GM19240 (cell line): ENCODE measurements around the gene BRD1.

Experiments used
- DNase-seq: peaks from one replicate; pipeline ENCODE4 v3.0.0; 2011; ENCODE audit warnings: low spot score; ENCODE audit not compliant: insufficient read length

BRD1 gene

DNA sequence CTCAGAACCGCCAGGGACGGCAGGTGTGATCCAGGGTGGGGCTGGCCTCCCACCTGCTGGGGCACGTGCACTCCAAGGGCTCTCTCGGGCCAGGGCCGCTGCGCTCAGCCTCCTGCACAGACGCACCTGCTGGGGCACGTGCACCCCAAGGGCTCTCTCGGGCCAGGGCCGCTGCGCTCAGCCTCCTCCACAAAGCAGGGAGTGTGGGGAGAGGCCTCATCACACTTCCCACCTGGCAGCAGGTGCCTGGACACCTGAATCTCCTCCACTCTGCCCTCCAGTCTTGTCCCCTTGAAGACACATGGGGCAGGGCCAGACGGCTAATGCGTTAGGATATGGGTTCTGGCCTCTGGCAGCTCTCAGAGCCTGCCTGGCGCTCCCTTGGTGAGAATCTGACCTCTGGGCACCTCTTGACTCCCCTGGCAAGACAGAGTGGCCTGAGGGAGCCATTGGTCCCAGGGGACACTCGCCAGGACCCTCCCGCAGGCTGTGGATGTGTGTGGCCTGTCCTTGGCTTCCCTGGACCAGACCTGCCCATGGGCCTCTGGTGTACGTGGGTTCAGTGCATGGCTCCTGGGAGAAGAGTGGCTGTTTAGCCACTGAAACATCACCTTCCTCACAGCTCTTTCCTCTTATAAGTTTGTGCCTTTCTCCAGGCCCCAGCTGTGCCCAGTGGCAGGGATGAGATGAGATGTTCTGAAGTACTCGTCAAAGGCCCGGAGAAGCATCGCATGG is 73.5 kb downstream of the BRD1 start:
- DNase-seq = no peak

DNA sequence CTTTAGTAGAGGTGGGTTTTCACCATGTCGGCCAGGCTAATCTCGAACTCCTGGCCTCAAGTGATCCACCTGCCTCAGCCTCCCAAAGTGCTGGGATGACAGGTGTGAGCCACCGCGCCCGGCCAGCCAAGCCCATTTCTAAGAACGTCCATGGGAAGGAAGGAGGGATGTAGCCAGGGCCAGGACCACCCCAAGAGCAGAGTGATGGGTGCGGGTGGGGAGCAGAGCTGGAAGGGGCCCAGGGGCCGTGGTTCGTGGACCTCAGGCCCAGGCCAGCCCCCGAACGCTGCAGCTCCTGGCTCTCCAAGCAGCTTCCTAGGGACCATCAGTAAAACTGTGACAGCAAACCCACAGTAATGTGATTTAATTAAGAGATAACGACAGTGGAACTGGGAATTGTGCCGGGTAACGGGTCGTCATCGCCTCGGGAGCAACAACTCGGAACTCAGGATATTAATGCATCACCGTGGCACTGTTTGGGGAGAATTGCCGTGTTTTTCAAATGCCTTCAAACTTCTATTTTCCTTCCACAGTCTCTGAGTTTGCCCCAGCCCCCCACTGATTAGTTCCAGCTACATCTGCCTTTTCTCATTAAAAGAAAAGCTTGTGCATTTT is 74.3 kb downstream of the BRD1 start:
- DNase-seq = no peak

DNA sequence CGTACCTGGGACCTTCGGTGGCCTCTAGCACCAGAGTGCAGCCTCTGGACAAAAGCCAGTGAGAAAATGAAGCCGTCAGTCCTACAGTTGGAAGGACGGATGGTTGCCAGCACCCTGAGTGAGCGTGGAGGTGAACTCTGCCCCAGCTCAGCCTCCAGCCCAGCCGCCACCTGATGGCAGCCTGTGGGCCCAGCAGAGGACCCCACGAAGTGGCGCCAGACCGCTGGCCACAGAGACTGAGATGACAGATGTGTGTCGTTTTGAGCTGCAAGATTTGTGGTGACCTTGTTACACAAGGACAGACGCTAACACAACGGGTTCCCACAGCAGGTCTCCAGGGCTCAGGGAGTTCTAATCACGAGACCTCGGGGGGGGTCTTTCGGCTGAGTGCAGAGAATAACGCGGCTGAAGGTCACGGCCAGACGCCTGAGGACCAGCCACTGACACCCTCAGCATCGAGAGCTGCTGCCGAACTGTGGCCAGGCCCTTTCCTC is 75.0 kb downstream of the BRD1 start:
- DNase-seq = no peak

DNA sequence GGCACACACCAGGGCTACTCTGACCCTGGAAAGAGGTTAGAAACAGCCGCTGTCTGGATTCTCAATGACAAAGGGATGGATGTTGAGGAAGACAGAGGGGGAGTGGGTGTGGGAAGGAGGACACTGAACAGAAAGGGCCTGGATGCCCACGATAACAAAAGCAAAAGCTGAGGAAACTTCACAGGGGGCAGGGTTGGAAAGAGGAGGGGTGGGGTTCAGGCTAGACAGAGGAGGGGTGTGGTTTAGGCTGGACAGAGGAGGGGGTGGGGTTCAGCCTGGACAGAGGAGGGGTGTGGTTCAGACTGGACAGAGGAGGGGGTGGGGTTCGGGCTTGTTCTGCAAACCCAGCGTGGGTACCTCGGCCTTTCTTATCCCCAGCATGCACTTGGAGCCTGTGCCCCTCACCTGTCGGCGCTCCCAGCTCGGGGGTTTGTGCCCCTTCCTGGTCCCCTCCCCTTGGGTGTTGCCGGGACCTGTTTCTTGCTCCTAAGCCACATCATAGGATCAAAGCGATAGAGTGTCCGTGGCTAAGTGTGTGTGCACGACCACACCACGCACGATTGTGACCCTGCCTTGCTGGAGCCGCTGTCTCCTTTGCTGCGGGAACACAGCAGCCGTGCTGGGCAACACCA is 75.6 kb downstream of the BRD1 start:
- no peak for DNase-seq

DNA sequence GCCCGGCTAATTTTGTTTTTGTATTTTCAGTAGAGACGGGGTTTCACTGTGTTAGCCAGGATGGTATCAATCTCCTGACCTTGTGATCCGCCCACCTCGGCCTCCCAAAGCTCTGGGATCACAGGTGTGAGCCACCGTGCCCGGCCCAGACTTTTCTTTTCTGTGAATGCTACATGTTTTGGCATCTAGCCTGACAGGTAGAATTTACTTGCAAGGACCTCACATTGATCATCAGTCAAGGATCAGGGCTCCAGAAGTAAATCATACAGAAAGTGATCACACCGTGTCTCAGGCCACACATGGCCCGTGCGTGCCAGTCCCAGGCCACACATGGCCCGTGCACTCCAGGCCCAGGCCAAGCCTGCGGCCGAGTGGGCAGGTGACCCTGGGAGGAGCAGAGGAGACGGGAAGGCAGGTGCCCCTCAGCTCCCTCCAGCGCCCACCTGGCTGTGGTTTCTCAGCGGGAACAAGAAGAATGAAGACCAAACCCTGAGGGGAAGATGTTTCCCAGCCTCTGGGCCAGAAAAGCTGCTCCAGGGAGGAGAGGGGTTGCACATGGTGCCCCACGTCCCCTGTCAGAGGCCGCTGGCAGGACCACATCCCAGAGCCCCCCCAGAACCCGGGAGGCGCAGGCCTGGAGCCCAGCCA is 76.2 kb downstream of the BRD1 start:
- no peak for DNase-seq

DNA sequence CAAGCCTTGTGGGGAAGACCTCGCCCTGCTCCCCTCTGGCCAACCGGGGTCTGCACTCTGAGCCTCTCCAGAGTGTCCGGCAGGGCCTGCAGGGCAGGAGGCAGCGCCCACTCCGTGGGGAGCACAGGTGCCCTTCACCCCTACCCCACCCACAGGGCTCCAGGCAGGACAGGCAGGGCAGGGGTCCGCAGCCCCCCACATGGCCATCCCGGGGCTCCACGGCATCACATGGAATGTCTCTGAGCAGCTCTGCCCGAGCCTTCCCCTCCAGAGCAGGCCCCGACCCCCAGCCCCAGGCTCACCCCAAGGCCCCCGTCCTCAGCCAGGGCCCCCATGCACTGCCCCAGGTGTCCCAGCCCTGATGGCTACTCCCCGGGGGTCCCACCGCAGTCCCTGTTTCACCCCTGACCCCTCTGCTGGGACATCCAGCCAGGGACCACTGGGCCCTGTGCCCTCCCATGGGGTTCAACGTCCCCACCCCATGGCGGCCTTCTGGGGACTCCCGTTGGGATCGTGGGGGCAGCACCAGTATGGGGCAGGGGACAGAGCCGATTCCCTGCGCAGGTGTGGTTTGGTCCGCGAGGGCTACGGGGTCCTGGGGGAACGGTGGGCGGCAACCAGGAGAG is 77.7 kb downstream of the BRD1 start:
- DNase-seq = no peak

DNA sequence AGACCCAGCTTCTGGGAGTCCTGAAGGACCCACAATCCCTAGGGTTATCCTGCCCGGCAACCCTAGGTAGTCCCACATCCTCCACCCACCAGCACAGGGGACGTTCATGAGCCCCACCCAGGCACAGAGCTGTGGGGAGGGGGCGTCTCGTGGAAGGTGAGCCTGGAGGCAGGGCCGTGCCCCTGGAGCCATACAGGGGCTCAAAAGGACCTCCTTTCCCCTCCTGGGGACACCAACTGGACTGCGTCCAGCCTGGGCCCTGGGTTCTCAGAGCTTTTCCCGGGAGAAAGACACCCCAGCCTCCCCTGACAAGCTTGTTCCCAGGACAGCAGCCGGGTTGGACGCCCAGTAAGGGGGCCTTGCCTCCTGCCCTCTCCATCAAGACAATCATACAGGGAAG is 78.4 kb downstream of the BRD1 start:
- DNase-seq = no peak

DNA sequence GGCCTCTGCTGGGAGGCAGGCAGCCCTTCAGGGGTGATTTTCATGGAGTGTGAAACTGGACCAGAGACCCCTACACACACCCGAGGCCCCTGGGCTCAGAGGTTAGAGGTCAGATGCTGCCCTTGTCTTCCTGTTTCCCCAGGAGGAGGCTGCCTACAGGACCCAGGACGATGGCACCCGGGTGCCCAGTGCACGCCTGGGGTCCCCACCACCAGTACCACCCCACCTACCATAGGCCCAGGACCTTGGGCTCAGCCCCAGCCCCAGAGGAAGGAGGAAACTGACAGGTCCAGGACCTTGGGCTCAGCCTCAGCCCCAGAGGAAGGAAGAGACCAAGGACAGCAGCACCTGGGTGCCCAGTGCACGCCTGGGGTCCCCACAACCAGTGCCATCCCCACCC is 79.2 kb downstream of the BRD1 start:
- DNase-seq = no peak

DNA sequence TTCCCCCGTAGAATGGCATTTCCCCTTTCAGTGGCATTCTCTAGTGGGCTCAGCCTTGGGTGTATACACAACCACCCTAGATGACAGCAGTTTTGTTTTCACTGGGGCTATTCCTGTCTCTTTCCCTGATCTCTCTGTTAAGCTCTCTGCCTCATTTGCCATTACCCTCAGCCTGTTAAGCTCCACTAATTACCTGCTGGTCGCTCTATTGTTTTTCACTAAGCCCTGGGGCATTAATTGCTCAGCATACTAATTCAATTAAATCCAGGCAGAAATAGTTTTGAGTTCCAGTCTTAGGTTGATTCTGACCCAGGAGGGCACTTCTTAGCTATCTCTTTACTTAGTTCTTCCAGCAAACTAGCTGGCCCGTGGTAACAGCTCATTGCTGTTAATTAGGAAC is 80.0 kb downstream of the BRD1 start:
- no peak for DNase-seq

DNA sequence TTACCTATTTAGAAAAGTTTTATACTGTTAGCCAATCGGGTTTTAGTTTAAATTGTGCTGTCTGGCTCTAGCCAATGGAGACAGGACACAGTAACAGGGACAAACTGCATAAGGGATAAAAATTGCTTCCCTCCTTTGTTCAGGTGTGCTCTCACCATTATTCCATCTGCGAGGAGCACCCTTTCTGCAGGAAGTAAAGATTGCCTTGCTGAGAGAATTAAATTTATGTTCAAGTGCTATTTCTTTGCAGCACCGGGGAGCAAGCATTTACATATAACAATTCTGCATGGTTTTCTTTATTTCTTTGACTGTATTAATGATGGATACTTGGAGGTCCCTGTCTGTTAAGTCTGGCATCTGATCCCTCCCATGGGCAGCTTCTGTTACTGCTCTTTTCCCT is 80.5 kb downstream of the BRD1 start:
- DNase-seq = no peak

DNA sequence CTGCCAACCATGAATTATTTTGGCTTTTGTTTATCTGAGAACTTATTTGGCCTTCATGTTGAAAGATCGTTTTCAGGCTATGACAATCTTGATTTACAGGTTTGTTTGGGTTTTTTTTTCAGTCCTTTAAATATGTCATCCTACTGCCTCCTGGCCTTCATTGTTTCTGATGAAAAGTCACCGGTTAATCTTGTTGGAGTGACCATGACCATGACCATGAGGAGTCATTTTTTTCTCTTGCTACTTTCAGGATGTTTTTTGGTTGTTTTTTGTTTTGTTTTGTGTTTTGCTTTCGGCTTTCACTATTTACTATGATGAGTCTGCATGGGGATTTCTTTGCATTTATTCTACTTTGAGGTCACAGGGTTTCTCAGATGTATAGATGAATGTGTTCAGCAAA is 81.6 kb downstream of the BRD1 start:
- DNase-seq = no peak

DNA sequence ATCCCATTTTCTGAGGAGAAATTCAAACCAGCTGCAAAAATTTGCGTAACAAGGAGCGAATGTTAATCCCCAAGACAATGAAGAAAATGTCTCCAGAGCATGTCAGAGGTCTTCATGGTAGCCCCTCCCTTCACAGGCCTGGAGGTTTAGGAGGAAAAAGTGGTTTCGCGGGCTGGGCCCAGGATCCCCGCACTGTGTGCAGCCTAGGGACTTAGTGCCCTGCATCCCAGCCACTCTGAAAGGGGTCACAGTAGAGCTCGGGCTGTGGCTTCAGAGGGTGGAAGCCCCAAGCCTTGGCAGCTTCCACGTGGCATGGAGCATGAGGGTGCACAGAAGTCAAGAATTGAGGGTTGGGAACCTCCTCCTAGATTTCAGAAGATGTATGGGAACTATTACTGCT is 87.4 kb downstream of the BRD1 start:
- no peak for DNase-seq

DNA sequence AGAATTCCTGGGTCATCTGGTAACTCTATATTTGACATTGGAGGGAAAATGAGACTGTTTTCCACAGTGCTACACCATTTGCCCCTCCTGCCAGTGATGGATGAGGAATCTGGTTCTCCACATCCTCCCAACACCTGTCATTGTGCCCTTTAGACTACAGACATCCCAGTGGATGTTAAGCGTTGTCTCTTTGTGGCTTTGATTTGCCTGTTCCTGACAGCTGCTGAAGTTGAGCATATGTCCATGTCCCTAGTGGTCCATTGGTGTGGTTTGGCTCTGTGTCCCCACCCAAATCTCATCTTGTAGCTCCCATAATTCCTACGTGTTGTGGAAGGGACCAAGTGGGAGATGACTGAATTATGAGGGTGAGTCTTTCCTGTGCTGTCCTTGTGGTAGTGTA is 88.5 kb downstream of the BRD1 start:
- DNase-seq = no peak

DNA sequence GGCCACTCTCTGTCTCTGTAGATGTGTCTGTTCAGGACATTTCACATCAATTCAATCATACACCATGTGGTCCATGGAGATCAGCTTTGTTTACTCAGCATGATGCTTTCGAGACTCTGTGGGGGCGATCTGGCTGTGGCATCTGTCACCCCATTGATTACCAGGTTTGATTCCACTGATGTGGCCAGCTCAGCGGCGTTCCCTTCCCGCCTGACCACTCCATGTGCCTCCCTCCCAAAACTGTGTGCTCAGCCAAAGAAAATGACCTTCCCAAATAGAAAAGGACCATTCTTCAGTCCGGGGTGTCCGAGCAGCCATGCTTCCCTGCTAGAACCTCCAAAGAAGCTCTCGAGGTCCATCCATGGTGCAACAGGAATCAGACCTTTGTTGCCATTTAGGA is 89.1 kb downstream of the BRD1 start:
- DNase-seq = no peak

DNA sequence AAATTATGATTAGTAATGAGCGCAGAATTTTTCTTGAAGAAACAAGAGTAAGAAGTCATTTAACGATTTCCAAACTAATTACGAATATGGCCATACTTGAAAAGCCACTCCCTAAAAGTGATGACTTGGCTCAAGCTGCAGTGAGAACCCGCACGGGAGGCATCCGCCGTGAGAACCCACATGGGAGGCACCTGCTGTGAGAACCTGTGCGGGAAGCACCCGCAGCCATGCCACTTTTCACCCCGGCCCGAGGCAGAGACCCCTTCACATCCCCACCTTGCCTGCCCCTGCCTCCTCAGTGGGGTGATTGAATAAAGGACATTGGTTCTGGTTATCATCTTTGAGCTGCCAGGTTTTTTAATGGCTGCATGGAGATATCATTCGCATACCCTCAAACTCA is 89.7 kb downstream of the BRD1 start:
- no peak for DNase-seq

DNA sequence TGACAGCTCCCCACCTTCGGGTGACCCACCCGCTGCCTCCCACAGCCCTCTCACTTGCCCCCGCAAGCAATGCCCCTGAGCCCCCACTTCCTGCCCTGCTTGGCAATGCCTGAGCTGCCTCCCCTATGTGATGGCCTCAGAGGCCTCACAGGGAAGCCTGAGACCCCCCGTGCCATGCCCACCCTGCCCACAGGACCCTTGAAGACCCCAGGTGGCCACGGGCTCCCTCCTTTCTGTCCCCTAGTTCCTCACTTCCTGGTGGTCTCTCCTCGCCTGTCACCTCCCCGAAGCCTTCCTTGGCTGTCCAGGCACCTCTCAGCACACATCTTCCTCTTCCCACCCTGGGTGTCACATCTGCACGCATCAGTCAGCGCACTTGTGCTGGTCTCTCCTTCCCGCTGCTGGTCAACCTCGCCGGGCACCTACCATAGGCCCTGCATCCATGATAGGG is 90.5 kb downstream of the BRD1 start:
- no peak for DNase-seq

DNA sequence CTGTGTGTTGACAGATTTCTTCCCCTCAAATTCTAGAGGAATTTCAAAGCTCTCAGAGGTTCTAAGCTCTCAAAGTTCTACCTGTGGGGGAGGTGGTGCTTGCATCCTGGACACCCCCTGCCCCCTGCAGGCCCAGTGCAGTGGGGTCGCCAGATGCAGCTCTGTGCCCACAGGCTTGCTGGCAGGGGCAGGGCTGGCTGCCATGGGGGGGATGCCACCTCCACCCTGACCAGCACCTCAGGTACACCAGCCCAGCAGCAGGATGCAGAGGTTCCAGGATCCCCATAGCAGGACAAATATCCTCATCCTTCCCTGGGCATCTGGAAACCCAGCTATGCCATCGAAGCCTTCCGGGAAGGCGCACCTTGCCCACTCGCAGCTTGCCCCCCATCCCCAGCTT is 91.1 kb downstream of the BRD1 start:
- no peak for DNase-seq

DNA sequence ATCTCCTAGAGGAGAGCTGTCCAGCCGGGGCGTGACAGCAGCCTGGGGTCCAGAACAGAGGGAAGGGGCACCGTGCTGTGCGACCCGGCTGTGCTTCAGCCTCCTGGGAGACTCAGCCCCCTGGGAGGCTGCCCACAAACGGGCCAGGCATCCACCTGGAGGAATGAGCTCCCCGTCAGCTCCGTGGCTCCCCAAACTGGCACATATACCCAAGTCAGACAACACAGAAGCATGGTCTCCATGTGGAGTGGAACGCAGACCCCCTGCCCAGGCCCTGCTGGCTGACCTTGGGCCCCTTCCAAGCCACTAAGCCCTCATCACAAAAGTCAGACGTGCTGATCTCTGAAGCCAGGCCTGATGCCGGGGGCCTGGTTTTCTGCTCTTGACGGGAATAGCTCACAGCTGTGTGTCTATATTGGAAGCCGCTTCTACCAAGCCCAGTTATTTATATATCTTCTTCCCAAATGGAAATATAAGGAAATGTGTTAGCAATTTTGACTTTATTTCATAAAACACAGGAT is 91.7 kb downstream of the BRD1 start:
- no peak for DNase-seq

DNA sequence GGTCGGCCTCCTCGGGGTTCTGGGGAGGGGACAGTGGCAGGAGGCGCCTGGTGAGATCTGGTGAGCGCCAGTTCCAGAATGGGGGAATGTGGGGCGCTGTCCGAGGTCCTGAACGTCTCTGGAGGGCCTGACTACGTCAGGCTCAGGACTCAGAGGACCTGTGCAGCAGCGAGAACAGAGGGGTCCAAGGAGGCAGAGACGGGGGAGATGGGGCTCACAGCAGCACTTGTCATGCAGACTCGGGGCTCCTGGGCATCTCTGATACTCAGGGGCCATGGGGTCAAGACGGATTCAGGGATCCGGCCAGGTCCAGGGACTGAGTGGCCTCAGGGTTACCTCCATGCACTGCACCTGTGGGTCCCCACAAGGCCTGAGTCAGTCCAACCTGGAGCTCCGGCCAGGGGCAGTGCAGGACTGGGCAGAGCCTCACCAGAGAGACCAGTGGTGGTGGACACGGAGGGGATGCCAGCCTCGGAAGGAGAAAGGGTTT is 92.2 kb downstream of the BRD1 start:
- DNase-seq = no peak

DNA sequence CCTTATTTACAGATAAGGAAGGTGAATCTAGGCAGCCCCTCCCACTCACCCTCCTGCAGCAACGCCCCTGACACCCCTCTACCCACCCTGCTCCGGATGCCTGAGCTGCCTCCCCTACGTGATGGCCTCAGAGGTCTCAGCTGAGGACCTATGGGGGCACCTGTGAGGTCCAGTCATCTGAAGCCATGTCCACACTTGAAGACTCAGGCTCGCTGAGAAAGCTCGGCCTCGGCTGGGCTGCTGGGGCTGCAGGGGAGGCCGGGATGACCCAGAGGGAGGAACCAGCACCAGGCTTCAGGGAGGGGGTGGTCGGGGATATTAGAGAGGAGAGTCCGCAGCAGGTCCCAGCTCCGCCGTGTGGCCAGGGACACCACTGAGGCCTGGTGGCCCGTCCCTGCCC is 92.8 kb downstream of the BRD1 start:
- no peak for DNase-seq

DNA sequence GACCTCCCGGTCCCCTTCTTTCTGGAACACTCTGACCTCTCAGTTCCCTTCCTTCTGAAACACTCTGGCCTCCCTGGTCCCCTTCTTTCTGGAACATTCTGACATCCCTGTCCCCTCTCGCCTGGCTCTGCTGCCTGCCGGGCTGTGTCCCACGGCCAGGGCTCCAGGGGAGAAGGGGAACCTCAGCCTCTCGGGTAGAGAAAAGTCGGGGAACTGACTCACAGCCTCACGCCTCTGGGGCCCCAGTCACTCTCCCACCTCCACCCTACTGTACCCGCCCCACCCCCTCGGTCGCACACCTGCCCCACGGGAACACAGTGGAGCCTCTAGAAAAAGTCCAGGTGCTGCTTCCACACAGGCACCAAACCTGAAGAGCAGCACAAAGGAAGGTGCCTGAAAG is 93.3 kb downstream of the BRD1 start:
- no peak for DNase-seq
